DMS153 (cell line): ENCODE results near the gene NBPF10.
"Not testable (repeated sequence)": the region's sequence is repeated elsewhere in the genome, so short reads cannot be mapped to it uniquely, and the experiment has no call there.

Source experiments
- DNase-seq: peaks from one replicate; lab custom pipeline; 2025; lab: John Stamatoyannopoulos, UW

Gene NBPF10

GRCh38 chr1:146144465-146144864, at the start of gene NBPF10:
Gene NBPF10 (minus strand): TSS chr1:146144804. CDS start chr1:146144769, 35 bp downstream.
- DNase-seq = not testable (repeated sequence)

- DNase-seq = not testable (repeated sequence)
These were observed 29.9 kb upstream of the NBPF10 start for GRCh38 chr1:146174531-146174930.

GRCh38 chr1:146167740-146168139, 23.1 kb upstream of the NBPF10 start:
- DNase-seq = not testable (repeated sequence)

GRCh38 chr1:146167273-146167672, 22.7 kb upstream of the NBPF10 start:
- not testable (repeated sequence) for DNase-seq
